ENCODE measurements around the gene PALD1.

The PALD1 gene

GRCh38 chr10:70588255-70588654, 109.7 kb downstream of the PALD1 start:
- TF ChIP-seq CEBPB (IDR thresholded peaks at IDR 0.05) (no peak), TEAD4 (IDR thresholded peaks at IDR 0.05) (no peak), RAD21 (IDR thresholded peaks at IDR 0.05; ENCODE audit: low read depth) (no peak), NFIC (IDR thresholded peaks at IDR 0.05) (no peak), USF1 (IDR thresholded peaks at IDR 0.05) (no peak), EGR1 (IDR thresholded peaks at IDR 0.05) (no peak), TCF12 (IDR thresholded peaks at IDR 0.05; ENCODE audit: low read depth) (no peak), CREB1 (IDR thresholded peaks at IDR 0.05; ENCODE audit: low read depth) (no peak), ZBTB7A (IDR thresholded peaks at IDR 0.05; ENCODE audit: low read depth) (no peak), EP300 (IDR thresholded peaks at IDR 0.05; ENCODE audit: borderline replicate concordance) (no peak), TAF1 (IDR thresholded peaks at IDR 0.05; ENCODE audit: low read depth) (no peak), FOXM1 (IDR thresholded peaks at IDR 0.05; ENCODE audit: borderline replicate concordance, low read depth) (no peak), YY1 (IDR thresholded peaks at IDR 0.05; ENCODE audit: low read depth) (no peak)

- TF ChIP-seq TEAD4 (IDR thresholded peaks at IDR 0.05) = no peak
- TF ChIP-seq CEBPB (IDR thresholded peaks at IDR 0.05) = no peak
These were observed 110.4 kb downstream of the PALD1 start for GRCh38 chr10:70588859-70589570.

GRCh38 chr10:70589762-70590654, 111.4 kb downstream of the PALD1 start:
- TF ChIP-seq RAD21 (IDR thresholded peaks at IDR 0.05; ENCODE audit: low read depth) = no peak
- no peak for TF ChIP-seq NFIC (IDR thresholded peaks at IDR 0.05)
- TF ChIP-seq REST (IDR thresholded peaks at IDR 0.05; ENCODE audit: low read depth) = no peak
- no peak for TF ChIP-seq CREB1 (IDR thresholded peaks at IDR 0.05; ENCODE audit: low read depth)
- no peak for TF ChIP-seq TAF1 (IDR thresholded peaks at IDR 0.05; ENCODE audit: low read depth)
- TF ChIP-seq ZBTB7A (IDR thresholded peaks at IDR 0.05; ENCODE audit: low read depth) = no peak
- no peak for TF ChIP-seq EP300 (IDR thresholded peaks at IDR 0.05; ENCODE audit: borderline replicate concordance)
- no peak for TF ChIP-seq FOXM1 (IDR thresholded peaks at IDR 0.05; ENCODE audit: borderline replicate concordance, low read depth)
- no peak for TF ChIP-seq TEAD4 (IDR thresholded peaks at IDR 0.05)
- no peak for TF ChIP-seq CEBPB (IDR thresholded peaks at IDR 0.05)
- no peak for TF ChIP-seq TCF12 (IDR thresholded peaks at IDR 0.05; ENCODE audit: low read depth)
- TF ChIP-seq MAX (IDR thresholded peaks at IDR 0.05) = no peak
- TF ChIP-seq YY1 (IDR thresholded peaks at IDR 0.05; ENCODE audit: low read depth) = no peak
- TF ChIP-seq EGR1 (IDR thresholded peaks at IDR 0.05) = no peak

- no peak for TF ChIP-seq TEAD4 (IDR thresholded peaks at IDR 0.05)
- no peak for TF ChIP-seq EGR1 (IDR thresholded peaks at IDR 0.05)
- TF ChIP-seq CEBPB (IDR thresholded peaks at IDR 0.05) = no peak
- TF ChIP-seq TAF1 (IDR thresholded peaks at IDR 0.05; ENCODE audit: low read depth) = no peak
- no peak for TF ChIP-seq NFIC (IDR thresholded peaks at IDR 0.05)
- no peak for TF ChIP-seq ZBTB7A (IDR thresholded peaks at IDR 0.05; ENCODE audit: low read depth)
These were observed 112.3 kb downstream of the PALD1 start for GRCh38 chr10:70590655-70591416.

- no peak for TF ChIP-seq TEAD4 (IDR thresholded peaks at IDR 0.05)
- TF ChIP-seq TAF1 (IDR thresholded peaks at IDR 0.05; ENCODE audit: low read depth) = no peak
- TF ChIP-seq CREB1 (IDR thresholded peaks at IDR 0.05; ENCODE audit: low read depth) = no peak
- no peak for TF ChIP-seq EP300 (IDR thresholded peaks at IDR 0.05; ENCODE audit: borderline replicate concordance)
- no peak for TF ChIP-seq ZBTB7A (IDR thresholded peaks at IDR 0.05; ENCODE audit: low read depth)
- no peak for TF ChIP-seq CEBPB (IDR thresholded peaks at IDR 0.05)
- no peak for TF ChIP-seq FOXM1 (IDR thresholded peaks at IDR 0.05; ENCODE audit: borderline replicate concordance, low read depth)
- TF ChIP-seq MAX (IDR thresholded peaks at IDR 0.05) = no peak
- no peak for TF ChIP-seq TCF12 (IDR thresholded peaks at IDR 0.05; ENCODE audit: low read depth)
- no peak for TF ChIP-seq EGR1 (IDR thresholded peaks at IDR 0.05)
- TF ChIP-seq YY1 (IDR thresholded peaks at IDR 0.05; ENCODE audit: low read depth) = no peak
- TF ChIP-seq RAD21 (IDR thresholded peaks at IDR 0.05; ENCODE audit: low read depth) = no peak
- no peak for TF ChIP-seq REST (IDR thresholded peaks at IDR 0.05; ENCODE audit: low read depth)
- no peak for TF ChIP-seq NFIC (IDR thresholded peaks at IDR 0.05)
- TF ChIP-seq USF1 (IDR thresholded peaks at IDR 0.05) = no peak
These were observed 113.7 kb downstream of the PALD1 start for GRCh38 chr10:70592186-70592735.

Data from Ishikawa (cell line).